ENCODE data around the gene CDC37L1. TPM values are rescaled to one million over a fixed set of nuclear protein-coding genes. Genes with fewer than 3 reads are reported as not detected.

Gene CDC37L1
- total and polyA plus RNA-seq, 2 of the 8 experiments (the other 6 are each of a cell fraction or from before 2014, with no cell fraction given) = 4.6 to 23.8 TPM

DNA sequence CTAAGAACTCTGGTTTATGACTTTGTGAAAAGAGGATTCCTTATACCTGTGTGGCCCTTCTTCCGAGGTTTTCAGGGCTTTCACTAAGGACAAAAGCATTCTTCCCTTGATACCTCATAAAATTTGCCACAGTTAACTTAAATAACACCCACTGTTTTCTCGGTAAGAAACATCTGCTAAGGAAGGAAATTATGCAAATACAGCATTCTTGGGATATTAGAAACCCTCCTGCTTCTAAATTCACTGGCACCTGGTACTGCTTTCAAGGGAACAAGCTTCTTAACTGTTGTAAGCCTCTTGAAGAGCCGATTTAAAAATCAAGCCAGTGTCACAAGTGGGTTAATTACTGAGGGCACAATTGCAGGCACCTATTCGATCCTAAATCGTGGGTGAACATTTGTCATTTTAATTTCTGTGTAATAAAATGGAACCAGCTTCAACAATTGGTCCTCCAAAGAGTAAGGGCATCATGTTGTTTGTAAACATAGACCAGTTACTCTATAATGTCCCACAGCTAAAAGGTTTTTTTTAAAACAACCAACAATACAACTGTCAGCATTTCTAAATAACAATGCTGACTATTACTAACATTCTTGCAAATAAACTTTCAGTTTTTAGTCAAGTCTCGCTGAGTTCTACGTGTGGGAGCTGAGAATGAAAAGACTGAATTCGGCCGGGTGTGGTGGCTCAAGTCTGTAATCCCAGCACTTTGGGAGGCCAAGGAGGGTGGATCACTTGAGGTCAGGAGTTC is 35.1 kb downstream of the CDC37L1 start:
- H4K20me1 ChIP-seq (replicated peaks in 1 of 2; ENCODE audit: control insufficient read depth in 1 of 2, insufficient read depth in 2 of 2, low read length in 2 of 2) = no peaks in the 10 kb centered on the region
- H2BK5ac ChIP-seq (ENCODE audit: low read depth, low read length) = no peak overlapping the region
- WGBS, 2 experiments (ENCODE audit: extremely low coverage in 1 of 2, insufficient coverage in 1 of 2, insufficient read length in 1 of 2, insufficient replicate concordance in 2 of 2, low coverage in 1 of 2, low lambda C conversion rate in 2 of 2, missing lambda C conversion rate in 1 of 2) = 84% methylated on average over 9 of the region's 9 CpGs; no CpG with 5 or more reads in 1 of the 2 experiments
- no peak overlapping the region for H3K18ac ChIP-seq (ENCODE audit: extremely low read depth, low read length)
- H3K9ac ChIP-seq (replicated peaks in 1 of 4; ENCODE audit: extremely low read depth in 1 of 4, low read depth in 3 of 4, low read length in 3 of 4) = no peak overlapping the region
- H3K4ac ChIP-seq (replicated peaks; ENCODE audit: insufficient read length, low read depth, low read length) = no peak overlapping the region
- H2AFZ ChIP-seq (ENCODE audit: low read length) = no peak overlapping the region
- no peaks in the 10 kb centered on the region for H3K9me3 ChIP-seq (ENCODE audit: insufficient read depth in 2 of 2, low read depth in 1 of 2, low read length in 1 of 2)
- no peak overlapping the region for H2BK15ac ChIP-seq (ENCODE audit: low read length)
- no peak overlapping the region for H4K5ac ChIP-seq (ENCODE audit: insufficient read length, low read depth, low read length)
- no peak overlapping the region for H2BK120ac ChIP-seq (replicated peaks; ENCODE audit: low read depth, low read length)
- H3K23me2 ChIP-seq (ENCODE audit: low read depth, low read length) = peaks cover 5% of the 10 kb centered on the region; the same call in 1 of the 2 replicates
- H3K79me2 ChIP-seq (ENCODE audit: control insufficient read depth in 1 of 2, insufficient read depth in 2 of 2, low read length in 2 of 2) = no peaks in the 10 kb centered on the region
- POLR2A ChIA-PET (ENCODE audit: partially characterized antibody) = no interaction called here
- no peak overlapping the region for H4K8ac ChIP-seq (ENCODE audit: extremely low read depth, insufficient read depth, low read length)
- H3K4me2 ChIP-seq (ENCODE audit: insufficient read depth in 1 of 2, low read depth in 2 of 2, low read length in 2 of 2) = no peak overlapping the region
- CTCF ChIA-PET (ENCODE audit: partially characterized antibody) = interaction anchor here (1.2 kb wide), 1 partner anchor 13 kb away, joined by 4 read pairs; no protein-coding TSS in a partner anchor
- DNase-seq (ENCODE audit: low read depth in 1 of 2, low spot score in 2 of 2) (no peak), FAIRE-seq (no peak)
- no peak overlapping the region for H4K91ac ChIP-seq (replicated peaks; ENCODE audit: insufficient read length, low read length)
- H3K27ac ChIP-seq (ENCODE audit: low read depth, low read length) = no peak overlapping the region
- no peak overlapping the region for H2BK12ac ChIP-seq (ENCODE audit: low read depth, low read length)
- H3K4me3 ChIP-seq (ENCODE audit: extremely low read depth in 1 of 4, insufficient read depth in 2 of 4, low read depth in 3 of 4, low read length in 4 of 4) = no peak overlapping the region
- no peak overlapping the region for H3K23ac ChIP-seq (ENCODE audit: insufficient read length)
- no peaks in the 10 kb centered on the region for H3K79me1 ChIP-seq (ENCODE audit: low read depth, low read length)
- no peak overlapping the region for H3K56ac ChIP-seq (replicated peaks; ENCODE audit: insufficient read length, low read depth, low read length)
- no peak overlapping the region for H2BK20ac ChIP-seq (ENCODE audit: low read length)
- H3K27me3 ChIP-seq (replicated peaks in 1 of 4; ENCODE audit: control insufficient read depth in 3 of 4, extremely low read depth in 1 of 4, insufficient read depth in 3 of 4, low read length in 3 of 4) = no peaks in the 10 kb centered on the region
- H3K4me1 ChIP-seq (replicated peaks in 1 of 4; ENCODE audit: control insufficient read depth in 3 of 4, insufficient read depth in 4 of 4, low read length in 3 of 4) = no peaks in the 10 kb centered on the region
- H3K36me3 ChIP-seq (ENCODE audit: control insufficient read depth in 2 of 4, insufficient read depth in 4 of 4, low read length in 3 of 4) = peaks cover 5 to 37% (median 18%) of the 10 kb centered on the region in 4 experiments
- H3K14ac ChIP-seq (ENCODE audit: insufficient read length) = no peak overlapping the region
- H2AK5ac ChIP-seq (ENCODE audit: low read depth, low read length) = no peak overlapping the region
- no peak for TF ChIP-seq KDM1A (IDR thresholded peaks at IDR 0.05; ENCODE audit: borderline replicate concordance, low read length)
- no peak for TF ChIP-seq MAFK (IDR thresholded peaks at IDR 0.05; ENCODE audit: low read depth, low read length)
- no peak for TF ChIP-seq RAD21 (IDR thresholded peaks at IDR 0.05 in 1 of 2, conservative IDR thresholded peaks at IDR 0.05 in 1 of 2; ENCODE audit: low read depth in 2 of 2, low read length in 2 of 2)
- TF ChIP-seq SP1 (IDR thresholded peaks at IDR 0.05; ENCODE audit: low read depth, low read length) = no peak
- no peak for TF ChIP-seq SRF (IDR thresholded peaks at IDR 0.05; ENCODE audit: low read depth, low read length)
- TF ChIP-seq BACH1 (IDR thresholded peaks at IDR 0.05; ENCODE audit: low read length) = no peak
- no peak for TF ChIP-seq RNF2 (IDR thresholded peaks at IDR 0.05; ENCODE audit: borderline replicate concordance, low read depth, low read length, missing control alignments, poor library complexity, severe bottlenecking)
- TF ChIP-seq SIRT6 (IDR thresholded peaks at IDR 0.05; ENCODE audit: low read length) = no peak
- TF ChIP-seq, protein P1, sequence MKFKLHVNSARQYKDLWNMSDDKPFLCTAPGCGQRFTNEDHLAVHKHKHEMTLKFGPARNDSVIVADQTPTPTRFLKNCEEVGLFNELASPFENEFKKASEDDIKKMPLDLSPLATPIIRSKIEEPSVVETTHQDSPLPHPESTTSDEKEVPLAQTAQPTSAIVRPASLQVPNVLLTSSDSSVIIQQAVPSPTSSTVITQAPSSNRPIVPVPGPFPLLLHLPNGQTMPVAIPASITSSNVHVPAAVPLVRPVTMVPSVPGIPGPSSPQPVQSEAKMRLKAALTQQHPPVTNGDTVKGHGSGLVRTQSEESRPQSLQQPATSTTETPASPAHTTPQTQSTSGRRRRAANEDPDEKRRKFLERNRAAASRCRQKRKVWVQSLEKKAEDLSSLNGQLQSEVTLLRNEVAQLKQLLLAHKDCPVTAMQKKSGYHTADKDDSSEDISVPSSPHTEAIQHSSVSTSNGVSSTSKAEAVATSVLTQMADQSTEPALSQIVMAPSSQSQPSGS (IDR thresholded peaks at IDR 0.05; ENCODE audit: low read length) = no peak
- TF ChIP-seq EP300 (IDR thresholded peaks at IDR 0.05; ENCODE audit: borderline replicate concordance in 1 of 2, low read depth in 2 of 2, low read length in 2 of 2) = no peak
